Heart left ventricle (tissue), 16 donors: ENCODE results near the gene MIS12. TPM values are rescaled to one million over a fixed set of nuclear protein-coding genes. Genes with fewer than 3 reads are reported as not detected.

Source experiments
- ATAC-seq, 4 donors: fragments of 200-7000 bp; cut with Tn5 transposase; one replicate each; pipeline ENCODE4 v1.9.1; 2020 to 2022; ENCODE audit warnings: moderate library complexity in 4 of 4, mild to moderate bottlenecking in 3 of 4, moderate number of reproducible peaks in 1 of 4
- DNase-seq, 5 donors: peaks; one replicate each; pipeline ENCODE4 v3.0.0-alpha.2; 2020
- H3K27ac ChIP-seq, 12 donors: fragments of 200-600 bp; sonication (generic) in 4 of 12; one replicate each; pipeline versions ENCODE4 v1.5.0 to v1.8.0; 2016 to 2022; ENCODE audit warnings: mild to moderate bottlenecking in 2 of 12
- H3K27me3 ChIP-seq, 9 donors: fragments of 200-600 bp; sonication (generic) in 2 of 9; one replicate each; pipeline versions ENCODE4 v1.5.1 to v1.8.0; 2016 to 2022; ENCODE audit warnings: mild to moderate bottlenecking in 3 of 9
- H3K36me3 ChIP-seq, 9 donors: fragments of 200-600 bp; sonication (generic) in 2 of 9; one replicate each; pipeline versions ENCODE4 v1.5.0 to v1.8.0; 2018 to 2022; ENCODE audit warnings: mild to moderate bottlenecking in 2 of 9
- H3K4me1 ChIP-seq, 12 donors: fragments of 200-600 bp; sonication (generic) in 4 of 12; one replicate each; pipeline versions ENCODE4 v1.5.0 to v1.8.0; 2016 to 2022; ENCODE audit warnings: mild to moderate bottlenecking in 3 of 12
- H3K4me3 ChIP-seq, 12 donors: fragments of 200-600 bp; sonication (generic) in 4 of 12; one replicate each; pipeline versions ENCODE4 v1.5.0 to v1.8.0; 2017 to 2022; ENCODE audit warnings: mild to moderate bottlenecking in 9 of 12, moderate library complexity in 4 of 12
- H3K9me3 ChIP-seq, 12 donors: fragments of 200-600 bp; sonication (generic) in 4 of 12; one replicate each; pipeline versions ENCODE4 v1.5.0 to v1.8.0; 2016 to 2022; ENCODE audit warnings: mild to moderate bottlenecking in 1 of 12
- POLR2A ChIP-seq, 2 donors: fragments of 450-650 bp; IDR thresholded peaks; one replicate each; pipeline ENCODE4 v1.6.1; 2017; ENCODE audit warnings: antibody characterized with exemption in 2 of 2, mild to moderate bottlenecking in 2 of 2, moderate library complexity in 2 of 2
- WGBS, 4 donors: extraction: QIAGEN DNeasy Blood & Tissue Kit in 2 of 4; methylation state at CpG; one replicate each; pipeline versions ENCODE4 v1.1.5 to v1.1.7; 2013 to 2018; 5-methylcytosine and 5-hydroxymethylcytosine counted together
- intact Hi-C, 10 donors: fragments of 100-400 bp; cut with DNase I; formaldehyde crosslinking; loops; one replicate each; pipeline versions ENCODE4 v1.11.1 to v1.14.2; 2022
- polyA plus RNA-seq, 2 donors: library from polyadenylated mRNA; stranded (reverse); fragments of 200-250 nt; gene quantifications; one replicate each; pipeline ENCODE4 v1.2.3, GENCODE V29; 2013
- total RNA-seq, 9 donors: library from RNA; depleted of rRNA in 2 of 9; stranded (reverse); fragments of >200 nt in 2 of 9; fragmentation: NEBNext Ultra II Directional in 3 of 9; extraction: Animal tissue kit (Norgen Biotek cat#: 25700) in 3 of 9; gene quantifications; one replicate each; pipeline versions ENCODE4 v1.1.0 to v1.2.4, GENCODE V29; 2016 to 2023
- TF ChIP-seq, protein P1 (sequence below), 12 donors: fragments of 200-600 bp; sonication (generic) in 4 of 12; IDR thresholded peaks; one replicate each; pipeline versions ENCODE4 v1.5.0 to v1.8.0; 2018 to 2022; ENCODE audit warnings: antibody characterized with exemption in 12 of 12, mild to moderate bottlenecking in 5 of 12
- donor health status: ischemic (EF 13 %, LVEDD 7.1; RV severe dilation, severe dysfunction).
- donor health status: healthy with polysubstance abuse.
- donor health status: DM: no; HTN: yes; CAD: no.
- donor health status: DM: no; HTN: no; CAD: no.
- donor health status: ischemic (EF 25% LVEDD 6.9; RV normal size, moderate dysfunction).
- donor health status: ischemic (EF 25% LVEDD 5.7; RV mildly dilated, moderate dysfunction).
- donor health status: healthy.
- donor health status: DM: yes; HTN: yes; CAD: no.
- donor health status: ischemic (EF 35%, LVEDD 5.7; RV mildly dilated, moderate dysfunction).
- donor health status: nonischemic (EF 11% LVEDD 7.7; RV severe dilation, severe dysfunction).
- donor health status: DM: yes; HTN: yes; CAD: no.
- donor health status: PGD.
- donor health status: ischemic (EF 29% LVEDD 5.4; RV normal size, mild dysfunction).
- donor health status: nonischemic (EF 23%, LVEDD 6.1; RV moderate dilation, normal function).

The MIS12 gene
- total and polyA plus RNA-seq, 11 donors, result 5.2 to 14.2 (median 11.0) TPM

- intact Hi-C loops, result no loop called here
- 82 to 88% (median 84%) methylated on average over 12 of the region's 12 CpGs for WGBS, 4 donors
- no peak for ATAC-seq
- Histone ChIP-seq H3K27ac (no peak overlapping the region), H3K4me3 (no peak overlapping the region), H3K36me3 (peaks cover 0 to 100% (median 68%) of the 10 kb centered on the region in 9 donors), H3K27me3 (no peaks in the 10 kb centered on the region), H3K4me1 (peaks cover 0 to 17% (median 9%) of the 10 kb centered on the region in 12 donors), H3K9me3 (no peaks in the 10 kb centered on the region)
- DNase-seq, result no peak
- TF ChIP-seq, protein P1, sequence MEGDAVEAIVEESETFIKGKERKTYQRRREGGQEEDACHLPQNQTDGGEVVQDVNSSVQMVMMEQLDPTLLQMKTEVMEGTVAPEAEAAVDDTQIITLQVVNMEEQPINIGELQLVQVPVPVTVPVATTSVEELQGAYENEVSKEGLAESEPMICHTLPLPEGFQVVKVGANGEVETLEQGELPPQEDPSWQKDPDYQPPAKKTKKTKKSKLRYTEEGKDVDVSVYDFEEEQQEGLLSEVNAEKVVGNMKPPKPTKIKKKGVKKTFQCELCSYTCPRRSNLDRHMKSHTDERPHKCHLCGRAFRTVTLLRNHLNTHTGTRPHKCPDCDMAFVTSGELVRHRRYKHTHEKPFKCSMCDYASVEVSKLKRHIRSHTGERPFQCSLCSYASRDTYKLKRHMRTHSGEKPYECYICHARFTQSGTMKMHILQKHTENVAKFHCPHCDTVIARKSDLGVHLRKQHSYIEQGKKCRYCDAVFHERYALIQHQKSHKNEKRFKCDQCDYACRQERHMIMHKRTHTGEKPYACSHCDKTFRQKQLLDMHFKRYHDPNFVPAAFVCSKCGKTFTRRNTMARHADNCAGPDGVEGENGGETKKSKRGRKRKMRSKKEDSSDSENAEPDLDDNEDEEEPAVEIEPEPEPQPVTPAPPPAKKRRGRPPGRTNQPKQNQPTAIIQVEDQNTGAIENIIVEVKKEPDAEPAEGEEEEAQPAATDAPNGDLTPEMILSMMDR (IDR thresholded peaks at IDR 0.05), result no peak
- TF ChIP-seq POLR2A (IDR thresholded peaks at IDR 0.05), result no peak
Observed at GRCh38 chr17:5530265-5531084, 44.1 kb downstream of the MIS12 start.

GRCh38 chr17:5531085-5531418, 44.7 kb downstream of the MIS12 start:
- H3K9me3 ChIP-seq, result no peaks in the 10 kb centered on the region
- no peak for DNase-seq
- no peak for ATAC-seq
- H3K36me3 ChIP-seq, result peaks cover 0 to 100% (median 64%) of the 10 kb centered on the region in 9 donors
- H3K27ac ChIP-seq, result no peak overlapping the region
- peaks cover 0 to 17% (median 9%) of the 10 kb centered on the region in 12 donors for H3K4me1 ChIP-seq
- intact Hi-C loops, result no loop called here
- no peaks in the 10 kb centered on the region for H3K27me3 ChIP-seq
- 92 to 96% (median 94%) methylated on average over 4 of the region's 4 CpGs for WGBS, 4 donors
- TF ChIP-seq, protein P1 (IDR thresholded peaks at IDR 0.05), result no peak
- TF ChIP-seq POLR2A (IDR thresholded peaks at IDR 0.05), result no peak
- no peak overlapping the region for H3K4me3 ChIP-seq

- Histone ChIP-seq H3K4me1 (peaks cover 0 to 2% (median 0%) of the 10 kb centered on the region in 12 donors), H3K27ac (no peak overlapping the region), H3K9me3 (no peaks in the 10 kb centered on the region), H3K4me3 (no peak overlapping the region), H3K27me3 (no peaks in the 10 kb centered on the region), H3K36me3 (peaks cover 0 to 97% (median 65%) of the 10 kb centered on the region in 9 donors)
- no peak for TF ChIP-seq POLR2A (IDR thresholded peaks at IDR 0.05)
- TF ChIP-seq, protein P1 (IDR thresholded peaks at IDR 0.05), result no peak
- no peak for ATAC-seq
- WGBS, 4 donors, result 82 to 92% (median 87%) methylated on average over 5 to 8 of the region's 8 CpGs
- DNase-seq, result no peak
- intact Hi-C loops, result no loop called here
Observed at GRCh38 chr17:5532581-5532980, 46.2 kb downstream of the MIS12 start.

- ATAC-seq (no peak), DNase-seq (no peak)
- Histone ChIP-seq H3K4me1 (no peaks in the 10 kb centered on the region), H3K27ac (no peak overlapping the region), H3K36me3 (peaks cover 0 to 95% (median 71%) of the 10 kb centered on the region in 9 donors), H3K9me3 (no peaks in the 10 kb centered on the region), H3K27me3 (no peaks in the 10 kb centered on the region), H3K4me3 (no peak overlapping the region)
- intact Hi-C loops, result no loop called here
- 77 to 84% (median 81%) methylated on average over 17 to 18 of the region's 18 CpGs for WGBS, 4 donors
- no peak for TF ChIP-seq POLR2A (IDR thresholded peaks at IDR 0.05)
- TF ChIP-seq, protein P1 (IDR thresholded peaks at IDR 0.05), result no peak
Observed at GRCh38 chr17:5533486-5534315, 47.3 kb downstream of the MIS12 start.
